ENCODE measurements around the gene MSL1.

Gene MSL1

DNA sequence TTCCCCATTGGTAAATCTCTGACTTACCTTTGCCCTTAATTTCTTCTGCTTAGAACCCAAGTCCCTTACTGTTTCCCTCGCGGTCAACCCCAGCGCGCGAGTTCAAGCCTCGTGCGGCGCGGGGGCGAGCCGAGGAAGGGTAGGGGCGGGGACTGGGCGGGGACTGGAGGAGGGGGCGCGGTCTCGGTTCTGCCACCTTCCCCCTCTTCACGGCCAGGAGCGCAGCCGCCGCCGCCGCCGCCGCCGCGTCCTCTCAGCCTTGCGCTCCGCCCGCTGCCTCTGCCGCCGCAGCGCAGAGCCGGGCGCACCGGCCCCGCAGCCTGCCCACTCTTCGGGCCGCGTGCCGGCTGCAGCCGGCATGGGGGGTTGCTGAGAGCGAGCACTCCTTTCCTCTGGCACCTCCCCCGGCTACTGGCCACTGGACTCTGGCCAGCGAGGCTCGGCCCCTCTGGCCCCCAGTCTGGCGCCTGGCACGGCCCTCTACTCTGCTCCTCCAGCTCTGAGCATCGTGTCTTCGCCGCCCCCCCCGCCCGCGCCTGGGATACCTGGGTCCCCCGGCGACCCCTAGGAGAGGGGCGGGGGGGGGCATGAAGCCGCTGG is 55.6 kb downstream of the MSL1 start, which contains the start of gene RAPGEFL1:
Gene RAPGEFL1 (plus strand): TSS at position 196 of the 600 bp plus-strand sequence. CDS start 392 bp downstream, at position 588.
- peak; percentile 87 for DNase-seq

DNA sequence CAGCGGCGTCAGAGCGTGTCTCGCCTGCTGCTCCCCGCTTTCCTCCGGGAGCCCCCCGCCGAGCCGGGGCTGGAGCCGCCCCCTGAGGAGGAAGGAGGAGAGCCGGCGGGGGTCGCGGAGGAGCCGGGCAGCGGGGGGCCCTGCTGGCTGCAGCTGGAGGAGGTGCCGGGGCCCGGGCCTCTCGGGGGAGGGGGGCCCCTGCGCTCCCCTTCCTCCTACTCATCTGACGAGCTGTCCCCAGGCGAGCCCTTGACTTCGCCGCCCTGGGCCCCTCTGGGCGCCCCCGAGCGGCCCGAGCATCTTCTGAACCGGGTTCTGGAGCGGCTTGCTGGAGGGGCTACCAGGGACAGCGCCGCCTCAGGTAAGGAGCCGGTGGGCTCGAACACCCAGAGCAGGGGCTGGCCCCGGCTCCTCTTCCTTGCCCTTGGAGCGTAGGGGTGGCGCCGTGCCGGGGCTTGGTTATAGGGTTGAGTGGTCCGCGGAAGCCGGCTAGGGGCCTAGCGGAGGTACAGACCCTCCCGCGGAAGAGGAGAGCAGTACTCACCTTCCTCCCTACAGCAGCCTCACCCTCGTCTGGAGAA is 56.3 kb downstream of the MSL1 start:
- no peak for DNase-seq

DNA sequence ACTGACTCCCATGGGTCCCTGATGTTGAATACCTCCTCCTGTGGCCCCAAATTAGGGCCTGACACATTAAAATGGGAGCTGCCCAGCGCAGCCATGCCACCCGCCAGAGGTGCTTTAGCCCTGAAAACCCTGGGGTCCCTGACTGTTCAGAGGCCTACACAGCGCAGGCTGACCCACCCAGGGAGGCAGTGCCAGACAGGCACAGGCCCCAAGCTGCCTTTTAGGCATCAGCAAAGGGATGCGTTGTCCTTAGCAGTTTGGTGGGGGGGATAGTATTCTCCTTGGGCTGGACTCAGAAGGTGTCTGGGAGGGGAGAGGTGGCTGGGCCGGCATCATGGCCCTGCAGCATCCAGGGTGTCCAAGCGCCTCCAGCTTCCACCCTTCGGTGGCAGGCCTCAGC is 56.9 kb downstream of the MSL1 start:
- no peak for DNase-seq

DNA sequence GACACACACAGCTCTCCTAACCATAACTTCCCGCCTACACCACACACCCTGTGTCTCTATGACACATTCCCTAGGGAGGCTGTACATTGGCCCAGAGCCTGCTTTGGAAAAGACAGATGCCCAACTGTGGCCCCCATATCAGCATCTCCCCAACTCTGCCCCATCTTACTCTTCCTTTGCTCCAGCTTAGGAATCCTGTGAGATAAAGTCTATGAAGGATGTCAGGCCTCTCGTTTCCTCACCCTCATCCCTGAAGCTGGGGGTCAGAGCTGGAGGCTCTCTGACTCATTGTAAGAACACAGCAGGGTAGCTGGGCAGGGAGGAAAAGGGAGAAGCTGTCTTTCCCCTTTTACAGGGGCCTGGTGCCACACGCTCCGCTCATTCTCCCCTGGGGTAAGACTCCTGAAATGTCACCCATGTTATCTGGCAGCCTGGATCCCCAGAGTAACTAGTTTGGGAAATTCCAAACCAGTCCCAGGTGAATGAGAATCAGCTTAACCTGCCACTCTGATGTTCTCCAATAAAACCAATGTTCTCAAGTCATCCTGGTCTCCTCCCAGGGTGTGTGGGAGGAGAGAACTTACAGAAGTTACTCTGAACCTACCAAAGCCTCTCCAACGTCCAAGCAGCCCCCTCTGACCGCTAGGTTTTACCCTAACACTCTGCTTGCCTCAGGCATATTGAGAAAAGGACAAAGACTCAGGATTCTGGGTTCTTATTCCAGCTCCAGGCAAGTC is 58.3 kb downstream of the MSL1 start:
- DNase-seq, result no peak

DNA sequence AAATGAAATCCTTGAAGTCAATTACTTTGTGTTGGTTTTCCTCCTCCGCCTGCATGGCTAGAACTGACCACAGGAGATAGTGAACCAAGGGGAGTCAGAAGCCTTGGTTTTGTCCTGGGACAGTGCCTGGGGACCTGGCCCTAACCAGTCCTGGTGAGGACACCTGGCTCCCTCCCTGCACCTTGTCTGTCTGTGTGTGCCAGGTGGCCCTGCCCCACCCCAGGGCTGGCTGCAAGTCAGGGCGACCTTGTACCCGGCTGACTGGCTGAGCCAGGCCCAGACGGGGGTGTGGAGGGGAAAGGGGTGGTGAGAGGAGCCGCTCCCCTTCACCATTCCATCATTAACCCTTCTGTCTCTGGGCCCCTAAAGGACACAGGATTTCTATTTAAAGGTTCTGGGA is 58.9 kb downstream of the MSL1 start:
- DNase-seq, result no peak

DNA sequence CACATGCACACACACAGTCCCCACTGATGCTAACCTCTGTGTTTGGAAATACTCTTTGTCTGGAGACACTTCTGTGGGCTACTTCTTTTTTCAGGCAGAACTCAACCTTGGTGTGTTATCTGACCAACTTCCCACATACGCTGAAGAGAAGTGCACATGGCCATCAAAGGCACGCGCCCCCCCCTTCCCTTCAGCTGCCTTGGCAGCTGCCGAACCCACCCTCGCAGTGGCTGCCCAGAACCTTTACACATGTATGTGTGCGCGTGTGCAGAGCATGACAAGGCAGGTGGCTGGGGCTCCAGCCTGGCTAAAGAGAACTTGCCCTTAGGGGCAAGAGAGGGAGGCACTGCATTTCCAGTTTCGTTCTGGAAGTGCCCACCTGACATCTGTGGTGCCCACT is 59.4 kb downstream of the MSL1 start:
- no peak for DNase-seq

DNA sequence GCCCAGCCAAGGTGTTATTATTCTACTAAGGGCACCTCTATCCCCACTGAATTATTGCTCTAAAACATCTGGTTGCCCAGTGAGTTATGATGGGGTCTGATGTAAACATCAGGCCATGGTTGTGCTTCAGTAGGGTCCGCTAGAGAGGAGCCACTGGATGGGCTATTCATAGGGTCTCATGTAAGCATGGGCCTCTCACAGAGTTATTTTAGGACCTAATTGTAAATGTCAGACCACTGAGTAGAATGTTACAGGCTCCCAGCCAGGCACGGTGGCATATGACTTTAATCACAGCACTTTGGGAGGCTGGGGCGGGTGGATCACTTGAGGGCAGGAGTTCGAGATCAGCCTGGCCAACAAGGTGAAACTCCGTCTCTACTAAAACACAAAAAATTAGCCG is 60.8 kb downstream of the MSL1 start:
- no peak for DNase-seq

Data from femur (tissue), 1 donor.